Gastrocnemius medialis (tissue), 4 donors: ENCODE data around the gene PIGL. TPM values are rescaled to one million over a fixed set of nuclear protein-coding genes. Genes with fewer than 3 reads are reported as not detected.
A peak's percentile ranks its signal among the peaks of the same experiment; 100 is the strongest.

ENCODE experiments used
- ATAC-seq, 2 donors: fragments of 150-250 bp; one replicate each; pipeline ENCODE4 v1.9.1; 2016
- DNase-seq, 2 donors: peaks; one replicate each; pipeline ENCODE4 v3.0.0-alpha.2; 2019
- H3K27ac ChIP-seq, 4 donors: fragments of 200-600 bp; sonication (generic); 1 replicate in 1 of 4; 2 replicates in 3 of 4; pipeline ENCODE4 v1.5.1; 2016 to 2018; ENCODE audit warnings: mild to moderate bottlenecking in 2 of 4, moderate library complexity in 1 of 4
- H3K27me3 ChIP-seq, 3 donors: fragments of 200-600 bp; sonication (generic) in 2 of 3; 1 replicate in 1 of 3; 2 replicates in 2 of 3; pipeline versions ENCODE4 v1.5.1 to v1.6.0; 2016 to 2019; ENCODE audit warnings: mild to moderate bottlenecking in 1 of 3, moderate library complexity in 1 of 3
- H3K36me3 ChIP-seq, 2 donors: fragments of 200-600 bp; sonication (generic) in 1 of 2; one replicate each; pipeline ENCODE4 v1.5.1; 2017 to 2018
- H3K4me1 ChIP-seq, 2 donors: fragments of 200-600 bp; sonication (generic) in 1 of 2; one replicate each; pipeline ENCODE4 v1.5.1; 2016 to 2017; ENCODE audit warnings: mild to moderate bottlenecking in 2 of 2
- H3K4me3 ChIP-seq, 4 donors: fragments of 200-600 bp; sonication (generic) in 3 of 4; 1 replicate in 1 of 4; 2 replicates in 3 of 4; pipeline ENCODE4 v1.5.1; 2016 to 2019; ENCODE audit warnings: mild to moderate bottlenecking in 2 of 4
- H3K9me3 ChIP-seq, 3 donors: fragments of 200-600 bp; sonication (generic) in 2 of 3; 1 replicate in 1 of 3; 2 replicates in 2 of 3; pipeline ENCODE4 v1.5.1; 2016 to 2019
- POLR2A ChIP-seq, 2 donors: fragments of 450-650 bp; IDR thresholded peaks; one replicate each; pipeline ENCODE4 v1.6.1; 2017; ENCODE audit warnings: antibody characterized with exemption in 2 of 2, mild to moderate bottlenecking in 2 of 2, moderate library complexity in 2 of 2
- in situ Hi-C, 4 donors: fragments of 200-750 bp; cut with MboI; loops; one replicate each; pipeline versions ENCODE4 v1.15.0 to v1.8.0; 2017; ENCODE audit warnings: low sequenced_read_pairs in 4 of 4
- intact Hi-C: fragments of 100-400 bp; cut with DNase I; formaldehyde crosslinking; loops from one replicate; pipeline ENCODE4 v1.15.1; 2023; ENCODE audit warnings: low total_unique reads
- total RNA-seq, 4 donors: library from RNA; depleted of rRNA; stranded (reverse); fragments of >200 nt; gene quantifications; one replicate each; pipeline versions ENCODE4 v1.1.0 to v1.2.3, GENCODE V29; 2016
- TF ChIP-seq, protein P1 (sequence below), 5 experiments: fragments of 450-650 bp in 3 of 5; fragments of 200-600 bp in 2 of 5; sonication (generic) in 2 of 5; IDR thresholded peaks in 4 of 5; conservative IDR thresholded peaks in 1 of 5; 1 replicate in 4 of 5; 2 replicates in 1 of 5; pipeline ENCODE4 v1.5.1; 2016 to 2019; ENCODE audit warnings: antibody characterized with exemption in 5 of 5, mild to moderate bottlenecking in 3 of 5, moderate library complexity in 3 of 5

Gene PIGL
- total RNA-seq, 4 donors from 2014 or later, result 6.2 to 7.4 (median 7.0) TPM

GRCh38 chr17:16361874-16362273 is 144.9 kb downstream of the PIGL start:
- in situ Hi-C loops (loop anchor here in 3 of 4 donors (10.0 to 25.0 kb wide), 2 partner anchors 150 to 163 kb away; no protein-coding TSS in a partner anchor), intact Hi-C loops (loop anchor here (5.0 kb wide), 1 partner anchor 75 kb away; no protein-coding TSS in a partner anchor)
- DNase-seq, result no peak
- H3K36me3 ChIP-seq, result no peaks in the 10 kb centered on the region
- no peak overlapping the region for H3K27ac ChIP-seq
- H3K4me1 ChIP-seq, result peaks cover 0 to 6% of the 10 kb centered on the region in 2 donors
- ATAC-seq, result no peak
- H3K4me3 ChIP-seq, result no peak overlapping the region
- H3K27me3 ChIP-seq, result no peaks in the 10 kb centered on the region
- TF ChIP-seq POLR2A (IDR thresholded peaks at IDR 0.05), result no peak
- TF ChIP-seq, protein P1, sequence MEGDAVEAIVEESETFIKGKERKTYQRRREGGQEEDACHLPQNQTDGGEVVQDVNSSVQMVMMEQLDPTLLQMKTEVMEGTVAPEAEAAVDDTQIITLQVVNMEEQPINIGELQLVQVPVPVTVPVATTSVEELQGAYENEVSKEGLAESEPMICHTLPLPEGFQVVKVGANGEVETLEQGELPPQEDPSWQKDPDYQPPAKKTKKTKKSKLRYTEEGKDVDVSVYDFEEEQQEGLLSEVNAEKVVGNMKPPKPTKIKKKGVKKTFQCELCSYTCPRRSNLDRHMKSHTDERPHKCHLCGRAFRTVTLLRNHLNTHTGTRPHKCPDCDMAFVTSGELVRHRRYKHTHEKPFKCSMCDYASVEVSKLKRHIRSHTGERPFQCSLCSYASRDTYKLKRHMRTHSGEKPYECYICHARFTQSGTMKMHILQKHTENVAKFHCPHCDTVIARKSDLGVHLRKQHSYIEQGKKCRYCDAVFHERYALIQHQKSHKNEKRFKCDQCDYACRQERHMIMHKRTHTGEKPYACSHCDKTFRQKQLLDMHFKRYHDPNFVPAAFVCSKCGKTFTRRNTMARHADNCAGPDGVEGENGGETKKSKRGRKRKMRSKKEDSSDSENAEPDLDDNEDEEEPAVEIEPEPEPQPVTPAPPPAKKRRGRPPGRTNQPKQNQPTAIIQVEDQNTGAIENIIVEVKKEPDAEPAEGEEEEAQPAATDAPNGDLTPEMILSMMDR (IDR thresholded peaks at IDR 0.05 in 4 of 5, conservative IDR thresholded peaks at IDR 0.05 in 1 of 5), result no peak
- H3K9me3 ChIP-seq, result no peaks in the 10 kb centered on the region

- intact Hi-C loops, result loop anchor here (1.0 to 5.0 kb wide), 4 partner anchors 23 to 157 kb away; partner anchors contain the start of gene TRPV2
- TF ChIP-seq, protein P1 (IDR thresholded peaks at IDR 0.05 in 4 of 5, conservative IDR thresholded peaks at IDR 0.05 in 1 of 5), result peak; percentile 79 to 95 (median 89)
- TF ChIP-seq POLR2A (IDR thresholded peaks at IDR 0.05), result no peak
- in situ Hi-C loops, result loop anchor here in 3 of 4 donors (10.0 to 25.0 kb wide), 2 partner anchors 148 to 161 kb away; no protein-coding TSS in a partner anchor
- no peaks in the 10 kb centered on the region for H3K9me3 ChIP-seq
- no peaks in the 10 kb centered on the region for H3K27me3 ChIP-seq
- DNase-seq (peak; percentile 48 to 69), ATAC-seq (peak; percentile 82 to 91)
- peaks cover 0 to 6% of the 10 kb centered on the region in 2 donors for H3K4me1 ChIP-seq
- H3K27ac ChIP-seq, result peak overlapping the region in 3 of 4 donors; percentile 25 to 56 (median 39)
- H3K4me3 ChIP-seq, result no peak overlapping the region
- no peaks in the 10 kb centered on the region for H3K36me3 ChIP-seq
Observed at GRCh38 chr17:16363749-16364536, 146.9 kb downstream of the PIGL start.

DNA sequence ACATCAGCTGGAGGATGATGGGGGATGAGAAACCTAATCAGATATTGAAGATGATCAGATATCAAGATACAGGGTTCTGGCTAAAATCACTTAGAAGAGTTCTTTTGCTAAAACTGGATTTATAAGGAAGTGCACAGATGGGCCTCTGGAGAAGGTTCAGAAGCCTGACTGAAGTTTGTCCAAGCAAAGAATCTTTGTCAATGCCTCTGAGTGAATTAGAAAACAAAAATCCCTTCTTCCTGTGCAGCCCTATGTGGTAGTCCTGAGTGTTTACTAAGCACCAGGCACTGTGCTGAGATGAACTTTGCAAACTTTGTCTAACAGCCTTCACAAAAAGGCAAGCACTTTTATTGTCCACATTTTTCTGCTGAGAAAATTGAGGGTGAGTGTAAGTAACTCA is 147.6 kb downstream of the PIGL start:
- intact Hi-C loops (loop anchor here (2.0 to 5.0 kb wide), 2 partner anchors 22 to 73 kb away; no protein-coding TSS in a partner anchor), in situ Hi-C loops (loop anchor here (5.0 to 25.0 kb wide), 3 partner anchors 148 to 160 kb away; no protein-coding TSS in a partner anchor)
- no peaks in the 10 kb centered on the region for H3K9me3 ChIP-seq
- no peak for ATAC-seq
- TF ChIP-seq, protein P1 (IDR thresholded peaks at IDR 0.05 in 4 of 5, conservative IDR thresholded peaks at IDR 0.05 in 1 of 5), result no peak
- TF ChIP-seq POLR2A (IDR thresholded peaks at IDR 0.05), result no peak
- H3K4me1 ChIP-seq, result peaks cover 0 to 6% of the 10 kb centered on the region in 2 donors
- no peak overlapping the region for H3K27ac ChIP-seq
- no peaks in the 10 kb centered on the region for H3K36me3 ChIP-seq
- no peak overlapping the region for H3K4me3 ChIP-seq
- no peaks in the 10 kb centered on the region for H3K27me3 ChIP-seq
- DNase-seq, result no peak

GRCh38 chr17:16371742-16372141 is 154.7 kb downstream of the PIGL start:
- ATAC-seq (peak; percentile 73 to 94), DNase-seq (peak in 1 of 2 donors; percentile 37)
- H3K9me3 ChIP-seq, result no peaks in the 10 kb centered on the region
- intact Hi-C loops, result no loop called here
- no peak overlapping the region for H3K4me3 ChIP-seq
- TF ChIP-seq, protein P1 (IDR thresholded peaks at IDR 0.05 in 4 of 5, conservative IDR thresholded peaks at IDR 0.05 in 1 of 5), result no peak
- TF ChIP-seq POLR2A (IDR thresholded peaks at IDR 0.05), result peak in 1 of 2 donors; percentile 26
- H3K27ac ChIP-seq, result peak overlapping the region; percentile 71 to 86 (median 80)
- in situ Hi-C loops, result loop anchor here in 1 of 4 donors (25.0 kb wide), 1 partner anchor 141 kb away; no protein-coding TSS in a partner anchor
- H3K27me3 ChIP-seq, result no peaks in the 10 kb centered on the region
- peaks cover 16 to 17% of the 10 kb centered on the region in 2 donors for H3K4me1 ChIP-seq
- H3K36me3 ChIP-seq, result no peaks in the 10 kb centered on the region
